Esophagus squamous epithelium (tissue), 5 donors: ENCODE data around the gene TEAD4. TPM values are rescaled to one million over a fixed set of nuclear protein-coding genes. Genes with fewer than 3 reads are reported as not detected.
A peak's percentile ranks its signal among the peaks of the same experiment; 100 is the strongest.

ENCODE experiments used
- DNase-seq: peaks from one replicate; lab custom pipeline; 2025; lab: John Stamatoyannopoulos, UW
- H3K27ac ChIP-seq, 4 donors: fragments of 200-600 bp; sonication (generic); one replicate each; pipeline ENCODE4 v1.5.1; 2016 to 2019; ENCODE audit warnings: mild to moderate bottlenecking in 1 of 4
- H3K27me3 ChIP-seq, 4 donors: fragments of 200-600 bp; sonication (generic); 1 replicate in 3 of 4; 2 replicates in 1 of 4; pipeline versions ENCODE4 v1.5.1 to v1.6.0; 2017 to 2021; ENCODE audit warnings: antibody characterized with exemption in 1 of 4
- H3K36me3 ChIP-seq, 3 donors: fragments of 200-600 bp; sonication (generic); one replicate each; pipeline ENCODE4 v1.5.1; 2016 to 2019
- H3K4me1 ChIP-seq, 3 donors: fragments of 200-600 bp; sonication (generic); one replicate each; pipeline ENCODE4 v1.5.1; 2017 to 2019
- H3K4me3 ChIP-seq, 4 donors: fragments of 200-600 bp; sonication (generic); 1 replicate in 3 of 4; 2 replicates in 1 of 4; pipeline ENCODE4 v1.5.1; 2016 to 2019; ENCODE audit warnings: mild to moderate bottlenecking in 2 of 4, moderate library complexity in 1 of 4
- H3K9me3 ChIP-seq, 3 donors: fragments of 200-600 bp; sonication (generic); one replicate each; pipeline ENCODE4 v1.5.1; 2016 to 2019
- CTCF ChIP-seq, 6 experiments: fragments of 450-650 bp in 4 of 6; fragments of 200-600 bp in 2 of 6; sonication (generic) in 2 of 6; IDR thresholded peaks; one replicate each; pipeline ENCODE4 v1.5.1; 2016 to 2019; ENCODE audit warnings: antibody characterized with exemption in 6 of 6, mild to moderate bottlenecking in 4 of 6, moderate library complexity in 4 of 6
- POLR2A ChIP-seq, 4 donors: fragments of 450-650 bp; IDR thresholded peaks; one replicate each; pipeline ENCODE4 v1.6.1; 2017; ENCODE audit warnings: antibody characterized with exemption in 4 of 4, mild to moderate bottlenecking in 4 of 4, moderate library complexity in 3 of 4
- WGBS, 2 donors: methylation state at CpG; one replicate each; pipeline ENCODE4 v1.1.5; 2018; 5-methylcytosine and 5-hydroxymethylcytosine counted together
- intact Hi-C: fragments of 100-400 bp; cut with DNase I; formaldehyde crosslinking; loops from one replicate; pipeline ENCODE4 v1.15.0; 2022
- total RNA-seq, 4 donors: library from RNA; depleted of rRNA; stranded (reverse); fragments of >200 nt; gene quantifications; one replicate each; pipeline ENCODE4 v1.1.0, GENCODE V29; 2016
- donor health status: DM: yes; HTN: yes; CAD: no.

Gene TEAD4
- total RNA-seq, 4 donors from 2014 or later = 10.7 to 16.6 (median 13.5) TPM

- intact Hi-C loops = no loop called here
Measured at GRCh38 chr12:2961705-2962104, 2.5 kb downstream of the TEAD4 start.

GRCh38 chr12:2963154-2963759, 4.1 kb downstream of the TEAD4 start:
- intact Hi-C loops = no loop called here
- H3K27me3 ChIP-seq = peaks cover 0 to 31% (median 0%) of the 10 kb centered on the region in 4 donors

More at GRCh38 chr12:2961705-2962104, 2.5 kb downstream of the TEAD4 start:
- Histone ChIP-seq H3K4me3 (peak overlapping the region in 1 of 4 donors; percentile 81), H3K36me3 (no peaks in the 10 kb centered on the region), H3K4me1 (peaks cover 20 to 55% (median 26%) of the 10 kb centered on the region in 3 donors), H3K27ac (no peak overlapping the region), H3K27me3 (peaks cover 0 to 31% (median 0%) of the 10 kb centered on the region in 4 donors), H3K9me3 (no peaks in the 10 kb centered on the region)
- TF ChIP-seq POLR2A (IDR thresholded peaks at IDR 0.05) = no peak
- no peak for TF ChIP-seq CTCF (IDR thresholded peaks at IDR 0.05)
- 79 to 84% methylated on average over 5 of the region's 5 CpGs for WGBS, 2 donors
- no peak for DNase-seq

GRCh38 chr12:2963760-2964292, 4.6 kb downstream of the TEAD4 start:
- DNase-seq = no peak
- intact Hi-C loops = no loop called here
- WGBS, 2 donors = 55 to 75% methylated on average over 5 to 10 of the region's 15 CpGs

More at GRCh38 chr12:2963154-2963759, 4.1 kb downstream of the TEAD4 start:
- TF ChIP-seq CTCF (IDR thresholded peaks at IDR 0.05) = no peak
- no peak for TF ChIP-seq POLR2A (IDR thresholded peaks at IDR 0.05)
- Histone ChIP-seq H3K36me3 (no peaks in the 10 kb centered on the region), H3K27ac (peak overlapping the region in 3 of 4 donors; percentile 20 to 67 (median 54)), H3K4me1 (peaks cover 18 to 47% (median 19%) of the 10 kb centered on the region in 3 donors), H3K9me3 (no peaks in the 10 kb centered on the region), H3K4me3 (no peak overlapping the region)
- DNase-seq = no peak
- WGBS, 2 donors = 69 to 83% methylated on average over 4 to 9 of the region's 9 CpGs

GRCh38 chr12:2967651-2968050, 8.5 kb downstream of the TEAD4 start:
- Histone ChIP-seq H3K36me3 (peaks cover 0 to 5% (median 0%) of the 10 kb centered on the region in 3 donors), H3K4me1 (peaks cover 0 to 14% (median 0%) of the 10 kb centered on the region in 3 donors), H3K9me3 (no peaks in the 10 kb centered on the region), H3K27me3 (peaks cover 0 to 1% (median 0%) of the 10 kb centered on the region in 4 donors), H3K4me3 (no peak overlapping the region), H3K27ac (no peak overlapping the region)
- TF ChIP-seq CTCF (IDR thresholded peaks at IDR 0.05) = no peak
- TF ChIP-seq POLR2A (IDR thresholded peaks at IDR 0.05) = no peak
- 81 to 90% methylated on average over 2 of the region's 2 CpGs for WGBS, 2 donors
- intact Hi-C loops = no loop called here
- DNase-seq = no peak

More at GRCh38 chr12:2963760-2964292, 4.6 kb downstream of the TEAD4 start:
- TF ChIP-seq CTCF (IDR thresholded peaks at IDR 0.05) = no peak
- no peak for TF ChIP-seq POLR2A (IDR thresholded peaks at IDR 0.05)
- H3K9me3 ChIP-seq = no peaks in the 10 kb centered on the region
- H3K4me3 ChIP-seq = peak overlapping the region in 1 of 4 donors; percentile 32
- H3K27ac ChIP-seq = peak overlapping the region in 3 of 4 donors; percentile 20 to 67 (median 54)
- H3K36me3 ChIP-seq = no peaks in the 10 kb centered on the region
- peaks cover 0 to 30% (median 0%) of the 10 kb centered on the region in 4 donors for H3K27me3 ChIP-seq
- peaks cover 13 to 41% (median 17%) of the 10 kb centered on the region in 3 donors for H3K4me1 ChIP-seq

GRCh38 chr12:2970744-2971143, 11.5 kb downstream of the TEAD4 start:
- no peak overlapping the region for H3K27ac ChIP-seq
- H3K4me1 ChIP-seq = peaks cover 0 to 8% (median 6%) of the 10 kb centered on the region in 3 donors
- H3K27me3 ChIP-seq = no peaks in the 10 kb centered on the region
- no peak overlapping the region for H3K4me3 ChIP-seq
- intact Hi-C loops = no loop called here
- TF ChIP-seq CTCF (IDR thresholded peaks at IDR 0.05) (no peak), POLR2A (IDR thresholded peaks at IDR 0.05) (no peak)
- 78 to 87% methylated on average over 8 to 9 of the region's 10 CpGs for WGBS, 2 donors
- DNase-seq = no peak
- peaks cover 0 to 5% (median 0%) of the 10 kb centered on the region in 3 donors for H3K36me3 ChIP-seq
- H3K9me3 ChIP-seq = no peaks in the 10 kb centered on the region
